GM13977 (cell line): Measurements from ENCODE around the gene NUDT3.
A peak's percentile ranks its signal among the peaks of the same experiment; 100 is the strongest.

ENCODE experiments used
- DNase-seq: peaks from one replicate; pipeline ENCODE4 v3.0.0; 2012; ENCODE audit warnings: low spot score
- in situ Hi-C: fragments of 300-500 bp; cut with MboI; formaldehyde crosslinking; loops from one replicate; pipeline ENCODE4 v1.12.0; 2022; ENCODE audit warnings: low sequenced_read_pairs, low pct_unique_long_range_greater_than_20kb, mixed read lengths, inconsistent platforms; ENCODE audit not compliant: unreplicated experiment
- TF ChIP-seq, protein P1 (sequence below): IDR thresholded peaks from 2 replicates; pipeline ENCODE4 v1.5.1; 2012; ENCODE audit warnings: mild to moderate bottlenecking, control low read depth; ENCODE audit not compliant: insufficient read depth; ENCODE audit errors: extremely low read depth, missing control alignments

The NUDT3 gene

GRCh38 chr6:34346175-34347119 is 46.0 kb downstream of the NUDT3 start:
- DNase-seq, result peak; percentile 38
- in situ Hi-C loops, result no loop called here
- TF ChIP-seq, protein P1, sequence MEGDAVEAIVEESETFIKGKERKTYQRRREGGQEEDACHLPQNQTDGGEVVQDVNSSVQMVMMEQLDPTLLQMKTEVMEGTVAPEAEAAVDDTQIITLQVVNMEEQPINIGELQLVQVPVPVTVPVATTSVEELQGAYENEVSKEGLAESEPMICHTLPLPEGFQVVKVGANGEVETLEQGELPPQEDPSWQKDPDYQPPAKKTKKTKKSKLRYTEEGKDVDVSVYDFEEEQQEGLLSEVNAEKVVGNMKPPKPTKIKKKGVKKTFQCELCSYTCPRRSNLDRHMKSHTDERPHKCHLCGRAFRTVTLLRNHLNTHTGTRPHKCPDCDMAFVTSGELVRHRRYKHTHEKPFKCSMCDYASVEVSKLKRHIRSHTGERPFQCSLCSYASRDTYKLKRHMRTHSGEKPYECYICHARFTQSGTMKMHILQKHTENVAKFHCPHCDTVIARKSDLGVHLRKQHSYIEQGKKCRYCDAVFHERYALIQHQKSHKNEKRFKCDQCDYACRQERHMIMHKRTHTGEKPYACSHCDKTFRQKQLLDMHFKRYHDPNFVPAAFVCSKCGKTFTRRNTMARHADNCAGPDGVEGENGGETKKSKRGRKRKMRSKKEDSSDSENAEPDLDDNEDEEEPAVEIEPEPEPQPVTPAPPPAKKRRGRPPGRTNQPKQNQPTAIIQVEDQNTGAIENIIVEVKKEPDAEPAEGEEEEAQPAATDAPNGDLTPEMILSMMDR, result no peak

GRCh38 chr6:34343806-34344205 is 48.7 kb downstream of the NUDT3 start:
- TF ChIP-seq, protein P1, result no peak
- in situ Hi-C loops, result no loop called here
- no peak for DNase-seq

GRCh38 chr6:34342247-34342646 is 50.2 kb downstream of the NUDT3 start:
- in situ Hi-C loops, result no loop called here
- TF ChIP-seq, protein P1, result no peak
- no peak for DNase-seq

DNA sequence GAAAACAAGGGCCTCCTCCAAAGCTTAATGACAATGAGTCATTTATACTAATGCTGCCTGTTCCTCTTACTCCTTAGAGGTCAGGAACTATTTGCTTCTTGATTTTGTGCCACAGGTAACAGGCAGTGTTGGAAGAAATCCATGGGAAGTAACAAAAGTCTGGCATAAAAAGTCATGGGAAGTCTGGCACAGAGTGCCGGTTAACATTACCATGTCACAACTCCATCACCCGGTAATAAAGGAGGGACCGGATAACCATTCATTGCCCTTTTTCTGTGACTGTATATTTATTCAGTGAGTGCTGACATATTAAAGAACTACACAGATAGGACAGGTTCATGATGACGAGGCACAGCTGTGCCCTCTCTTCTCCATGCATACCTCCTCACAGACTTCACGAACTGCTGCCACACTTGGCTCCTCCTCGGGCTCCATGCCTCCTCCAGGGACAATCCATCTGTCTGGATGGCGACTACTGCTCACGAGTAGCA is 50.9 kb downstream of the NUDT3 start:
- in situ Hi-C loops, result no loop called here
- TF ChIP-seq, protein P1, result no peak
- no peak for DNase-seq

- TF ChIP-seq, protein P1, result no peak
- no peak for DNase-seq
- in situ Hi-C loops, result no loop called here
Measured at GRCh38 chr6:34340906-34341480, 51.5 kb downstream of the NUDT3 start.

- TF ChIP-seq, protein P1, result no peak
- in situ Hi-C loops, result no loop called here
- no peak for DNase-seq
Measured at GRCh38 chr6:34340394-34340793, 52.1 kb downstream of the NUDT3 start.
